Measurements from ENCODE around the gene FBXL15. TPM values are rescaled to one million over a fixed set of nuclear protein-coding genes. Genes with fewer than 3 reads are reported as not detected.

FBXL15 gene
- total RNA-seq, 4 donors from 2014 or later: 12.5 to 17.9 (median 13.8) TPM

- no peak overlapping the region for H3K27ac ChIP-seq
- 97% methylated on average over 3 of the region's 3 CpGs for WGBS
- no peak overlapping the region for H3K4me3 ChIP-seq
- H3K27me3 ChIP-seq: peaks cover 7% of the 10 kb centered on the region
- H3K4me1 ChIP-seq: peaks cover 23% of the 10 kb centered on the region
- DNase-seq (ENCODE audit: low spot score in 2 of 2): no peak
- TF ChIP-seq EP300 (IDR thresholded peaks at IDR 0.05): no peak
- no peak for TF ChIP-seq CTCF (IDR thresholded peaks at IDR 0.05)
- no peak for TF ChIP-seq POLR2AphosphoS5 (IDR thresholded peaks at IDR 0.05)
- TF ChIP-seq POLR2A (IDR thresholded peaks at IDR 0.05): no peak
- no peaks in the 10 kb centered on the region for H3K9me3 ChIP-seq
- H3K36me3 ChIP-seq: no peaks in the 10 kb centered on the region
Observed at GRCh38 chr10:102437515-102437914, 16.9 kb downstream of the FBXL15 start.

GRCh38 chr10:102438374-102438773, 17.7 kb downstream of the FBXL15 start:
- WGBS: 95% methylated on average over 1 of the region's 1 CpG
- H3K27me3 ChIP-seq: peaks cover 7% of the 10 kb centered on the region
- peaks cover 17% of the 10 kb centered on the region for H3K4me1 ChIP-seq
- no peak for DNase-seq (ENCODE audit: low spot score in 2 of 2)
- H3K27ac ChIP-seq: no peak overlapping the region
- no peak for TF ChIP-seq POLR2AphosphoS5 (IDR thresholded peaks at IDR 0.05)
- TF ChIP-seq EP300 (IDR thresholded peaks at IDR 0.05): no peak
- TF ChIP-seq POLR2A (IDR thresholded peaks at IDR 0.05): no peak
- no peak for TF ChIP-seq CTCF (IDR thresholded peaks at IDR 0.05)
- H3K4me3 ChIP-seq: no peak overlapping the region
- H3K36me3 ChIP-seq: no peaks in the 10 kb centered on the region
- no peaks in the 10 kb centered on the region for H3K9me3 ChIP-seq

- 76% methylated on average over 2 of the region's 2 CpGs for WGBS
- H3K27ac ChIP-seq: no peak overlapping the region
Observed at GRCh38 chr10:102444851-102445250, 24.2 kb downstream of the FBXL15 start.

GRCh38 chr10:102449321-102450123, 28.9 kb downstream of the FBXL15 start:
- Histone ChIP-seq H3K27me3 (no peaks in the 10 kb centered on the region), H3K4me1 (peaks cover 21% of the 10 kb centered on the region), H3K4me3 (peak overlapping the region; percentile 93), H3K36me3 (no peaks in the 10 kb centered on the region), H3K9me3 (no peaks in the 10 kb centered on the region), H3K27ac (peak overlapping the region; percentile 91)
- TF ChIP-seq EP300 (IDR thresholded peaks at IDR 0.05) (no peak), POLR2A (IDR thresholded peaks at IDR 0.05) (no peak)
- DNase-seq (ENCODE audit: low spot score in 2 of 2): peak in 1 of 2 donors; percentile 78
- 9% methylated on average over 30 of the region's 30 CpGs for WGBS

More at GRCh38 chr10:102444851-102445250, 24.2 kb downstream of the FBXL15 start:
- H3K27me3 ChIP-seq: no peaks in the 10 kb centered on the region
- no peaks in the 10 kb centered on the region for H3K9me3 ChIP-seq
- no peak for TF ChIP-seq CTCF (IDR thresholded peaks at IDR 0.05)
- TF ChIP-seq EP300 (IDR thresholded peaks at IDR 0.05): no peak
- TF ChIP-seq POLR2AphosphoS5 (IDR thresholded peaks at IDR 0.05): no peak
- no peak for TF ChIP-seq POLR2A (IDR thresholded peaks at IDR 0.05)
- no peak for DNase-seq (ENCODE audit: low spot score in 2 of 2)
- H3K36me3 ChIP-seq: no peaks in the 10 kb centered on the region
- peaks cover 6% of the 10 kb centered on the region for H3K4me1 ChIP-seq
- H3K4me3 ChIP-seq: no peak overlapping the region

GRCh38 chr10:102450124-102450373, 29.4 kb downstream of the FBXL15 start:
- H3K27me3 ChIP-seq: no peaks in the 10 kb centered on the region

More at GRCh38 chr10:102450124-102450373, 29.4 kb downstream of the FBXL15 start:
- peaks cover 21% of the 10 kb centered on the region for H3K4me1 ChIP-seq
- 0% methylated on average over 11 of the region's 11 CpGs for WGBS
- no peaks in the 10 kb centered on the region for H3K36me3 ChIP-seq
- peak overlapping the region; percentile 93 for H3K4me3 ChIP-seq
- TF ChIP-seq POLR2AphosphoS5 (IDR thresholded peaks at IDR 0.05) (peak in 1 of 3 donors; percentile 22), POLR2A (IDR thresholded peaks at IDR 0.05) (no peak), EP300 (IDR thresholded peaks at IDR 0.05) (no peak), CTCF (IDR thresholded peaks at IDR 0.05) (no peak)
- no peaks in the 10 kb centered on the region for H3K9me3 ChIP-seq
- H3K27ac ChIP-seq: peak overlapping the region; percentile 91
- DNase-seq (ENCODE audit: low spot score in 2 of 2): no peak
